Adipocyte (in vitro differentiated cells): ENCODE data around the gene RNF11.
A peak's percentile ranks its signal among the peaks of the same experiment; 100 is the strongest.

Experiments
- DNase-seq: peaks from one replicate; pipeline ENCODE4 v3.0.0-alpha.2; 2015; ENCODE audit warnings: low read depth
- H3K27me3 ChIP-seq: replicated peaks from 2 replicates; pipeline ENCODE4 v1.7.0; 2013; ENCODE audit warnings: mild to moderate bottlenecking, low read length, moderate library complexity; ENCODE audit not compliant: control insufficient read depth, insufficient read depth
- H3K36me3 ChIP-seq: 2 replicates; pipeline ENCODE4 v1.7.0; 2013; ENCODE audit warnings: low read length, mild to moderate bottlenecking, moderate library complexity; ENCODE audit not compliant: control insufficient read depth, insufficient read depth, severe bottlenecking
- H3K4me1 ChIP-seq: 2 replicates; pipeline ENCODE4 v1.7.0; 2013; ENCODE audit warnings: mild to moderate bottlenecking, low read length, moderate library complexity; ENCODE audit not compliant: control insufficient read depth, insufficient read depth
- H3K4me3 ChIP-seq: 2 replicates; pipeline ENCODE4 v1.7.0; 2013; ENCODE audit warnings: mild to moderate bottlenecking, low read length, moderate library complexity
- H3K9ac ChIP-seq: 2 replicates; pipeline ENCODE4 v1.7.0; 2013; ENCODE audit warnings: mild to moderate bottlenecking, low read length, moderate library complexity
- H3K9me3 ChIP-seq: 2 replicates; pipeline ENCODE4 v1.7.0; 2013; ENCODE audit warnings: mild to moderate bottlenecking, low read length, moderate library complexity; ENCODE audit not compliant: control insufficient read depth

RNF11 gene

DNA sequence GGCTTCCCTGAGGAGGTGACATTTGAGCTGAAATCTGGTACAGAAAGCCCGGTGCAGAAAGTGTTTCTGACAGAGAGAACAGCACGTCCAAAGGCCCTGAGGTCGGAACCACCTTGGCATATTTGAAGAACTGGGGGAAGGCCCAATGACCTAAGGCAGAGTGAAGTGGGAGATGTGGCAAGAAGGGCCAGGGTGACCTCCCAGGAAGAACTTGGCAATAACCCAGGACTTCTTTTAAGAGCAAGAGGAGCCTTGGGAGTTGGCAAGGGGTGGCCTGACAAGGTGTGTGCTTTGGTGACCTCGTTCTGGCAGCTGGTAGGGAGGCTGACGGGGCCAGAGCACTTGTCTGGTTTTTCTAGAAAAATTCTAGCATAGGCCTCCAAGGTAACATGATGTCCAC, 70.9 kb downstream of the RNF11 start:
- Histone ChIP-seq H3K4me1 (no peaks in the 10 kb centered on the region), H3K9me3 (no peaks in the 10 kb centered on the region), H3K36me3 (no peaks in the 10 kb centered on the region), H3K4me3 (no peak overlapping the region), H3K9ac (no peak overlapping the region), H3K27me3 (no peaks in the 10 kb centered on the region)
- DNase-seq = no peak

- no peaks in the 10 kb centered on the region for H3K36me3 ChIP-seq
- DNase-seq = no peak
- peaks cover 2% of the 10 kb centered on the region for H3K4me1 ChIP-seq
- H3K9me3 ChIP-seq = no peaks in the 10 kb centered on the region
- H3K4me3 ChIP-seq = no peak overlapping the region
- H3K9ac ChIP-seq = no peak overlapping the region
- no peaks in the 10 kb centered on the region for H3K27me3 ChIP-seq
Observed at GRCh38 chr1:51308636-51309035, 72.6 kb downstream of the RNF11 start.

DNA sequence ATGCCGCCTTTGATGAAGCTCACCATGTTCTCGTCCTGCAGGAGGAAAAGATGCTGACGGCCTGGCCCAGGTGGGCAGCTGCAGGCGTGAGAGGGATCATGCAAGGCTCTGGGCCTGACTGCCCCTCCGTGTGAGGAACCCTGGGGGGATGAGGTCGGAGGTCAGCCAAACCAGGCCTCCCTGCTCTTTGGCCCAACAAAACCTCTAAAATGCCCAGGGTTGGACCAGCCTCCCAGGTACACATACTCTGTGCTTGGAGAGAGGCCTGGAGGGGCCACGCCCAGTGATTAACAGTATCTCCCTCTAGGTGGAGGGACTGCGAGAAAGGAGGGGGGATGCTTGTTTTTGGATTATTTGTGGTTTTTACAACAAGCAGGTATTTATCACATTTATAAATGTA, 73.2 kb downstream of the RNF11 start:
- H3K4me1 ChIP-seq = peaks cover 8% of the 10 kb centered on the region
- H3K36me3 ChIP-seq = no peaks in the 10 kb centered on the region
- H3K27me3 ChIP-seq = no peaks in the 10 kb centered on the region
- H3K9ac ChIP-seq = no peak overlapping the region
- H3K9me3 ChIP-seq = no peaks in the 10 kb centered on the region
- DNase-seq = no peak
- no peak overlapping the region for H3K4me3 ChIP-seq

DNA sequence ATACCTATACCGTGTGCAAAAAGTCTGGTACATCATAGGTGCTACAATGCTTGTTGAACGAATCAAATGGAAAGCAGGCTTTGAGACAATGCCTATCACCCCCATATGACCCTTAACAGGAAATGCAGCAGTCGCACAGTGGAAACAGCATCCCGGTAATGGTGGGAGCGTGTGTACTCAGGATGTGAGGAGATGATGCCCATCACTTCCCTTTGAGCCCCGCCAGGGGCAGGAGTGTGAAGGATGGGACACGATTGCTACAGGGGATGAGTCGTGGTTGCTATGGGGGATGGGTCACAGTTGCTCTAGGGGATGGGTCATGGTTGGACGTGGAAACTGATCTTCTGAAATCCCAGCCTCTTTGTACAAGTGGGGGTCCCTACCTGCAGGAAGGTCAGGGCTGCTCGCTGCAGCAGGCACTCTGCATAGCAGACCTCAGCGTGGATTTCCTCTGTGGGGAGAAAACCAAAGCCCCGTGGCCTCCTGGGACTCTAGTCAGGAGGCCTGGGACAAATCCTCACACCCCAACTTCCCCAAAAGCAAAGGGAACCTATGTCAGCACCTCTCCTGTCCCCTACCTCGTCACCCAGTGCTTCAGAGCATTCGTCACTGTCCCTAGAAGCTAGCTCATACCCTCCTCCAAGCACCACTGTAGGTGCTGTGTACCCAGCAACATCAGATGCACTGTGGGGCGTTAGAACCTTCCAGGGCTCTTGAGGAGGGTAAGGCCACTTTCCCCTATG, 75.0 kb downstream of the RNF11 start:
- DNase-seq = no peak
- H3K27me3 ChIP-seq = no peaks in the 10 kb centered on the region
- H3K9me3 ChIP-seq = no peaks in the 10 kb centered on the region
- no peak overlapping the region for H3K4me3 ChIP-seq
- no peak overlapping the region for H3K9ac ChIP-seq
- no peaks in the 10 kb centered on the region for H3K36me3 ChIP-seq
- H3K4me1 ChIP-seq = peaks cover 15% of the 10 kb centered on the region

DNA sequence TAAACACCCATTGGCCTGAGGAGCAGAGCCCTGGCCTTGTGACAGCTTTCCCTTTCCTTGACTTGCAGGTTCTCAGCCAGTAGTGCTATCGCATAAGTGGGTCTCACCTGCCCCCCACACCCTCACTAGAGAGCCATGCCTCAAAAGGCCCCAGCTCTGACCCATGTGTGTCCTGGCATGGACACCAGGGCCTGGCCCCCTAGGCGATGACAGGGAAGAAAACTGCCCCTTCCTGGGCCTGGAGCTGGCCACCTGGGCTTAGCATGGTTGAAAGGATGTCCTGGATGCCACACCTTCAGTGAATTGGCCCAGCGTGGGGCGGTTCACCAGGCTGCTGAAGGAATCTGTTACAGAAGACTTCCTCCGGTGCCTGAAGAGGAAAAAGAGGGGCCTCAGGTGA, 75.8 kb downstream of the RNF11 start:
- H3K4me1 ChIP-seq = peaks cover 15% of the 10 kb centered on the region
- H3K4me3 ChIP-seq = no peak overlapping the region
- H3K27me3 ChIP-seq = no peaks in the 10 kb centered on the region
- no peak for DNase-seq
- H3K9me3 ChIP-seq = no peaks in the 10 kb centered on the region
- H3K36me3 ChIP-seq = no peaks in the 10 kb centered on the region
- no peak overlapping the region for H3K9ac ChIP-seq

DNA sequence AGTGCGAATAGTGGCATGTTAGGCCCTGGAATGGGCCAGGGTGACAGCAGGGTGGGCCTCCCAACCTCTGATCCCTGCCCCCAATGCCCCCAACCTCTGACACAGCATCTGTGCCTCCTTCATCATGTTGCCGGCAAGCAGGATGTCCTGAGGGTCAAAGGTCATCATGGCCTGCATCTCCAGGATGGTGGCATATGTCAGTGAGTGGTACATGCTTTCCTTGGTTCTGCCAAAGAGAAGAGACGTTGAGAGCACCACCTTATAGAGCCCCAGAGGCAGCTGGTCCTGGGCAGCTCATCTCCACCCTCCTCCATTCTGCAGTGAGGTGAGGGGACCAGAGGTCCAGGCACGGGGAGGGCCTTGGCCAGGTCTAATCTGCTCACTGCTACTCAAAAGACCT, 76.6 kb downstream of the RNF11 start:
- DNase-seq = no peak
- H3K4me1 ChIP-seq = peaks cover 15% of the 10 kb centered on the region
- no peaks in the 10 kb centered on the region for H3K36me3 ChIP-seq
- H3K9me3 ChIP-seq = no peaks in the 10 kb centered on the region
- no peak overlapping the region for H3K9ac ChIP-seq
- no peaks in the 10 kb centered on the region for H3K27me3 ChIP-seq
- no peak overlapping the region for H3K4me3 ChIP-seq

- no peaks in the 10 kb centered on the region for H3K9me3 ChIP-seq
- no peak for DNase-seq
- peaks cover 15% of the 10 kb centered on the region for H3K4me1 ChIP-seq
- peak overlapping the region; percentile 56 for H3K9ac ChIP-seq
- no peaks in the 10 kb centered on the region for H3K27me3 ChIP-seq
- H3K4me3 ChIP-seq = no peak overlapping the region
- no peaks in the 10 kb centered on the region for H3K36me3 ChIP-seq
Observed at GRCh38 chr1:51313268-51313852, 77.3 kb downstream of the RNF11 start.

DNA sequence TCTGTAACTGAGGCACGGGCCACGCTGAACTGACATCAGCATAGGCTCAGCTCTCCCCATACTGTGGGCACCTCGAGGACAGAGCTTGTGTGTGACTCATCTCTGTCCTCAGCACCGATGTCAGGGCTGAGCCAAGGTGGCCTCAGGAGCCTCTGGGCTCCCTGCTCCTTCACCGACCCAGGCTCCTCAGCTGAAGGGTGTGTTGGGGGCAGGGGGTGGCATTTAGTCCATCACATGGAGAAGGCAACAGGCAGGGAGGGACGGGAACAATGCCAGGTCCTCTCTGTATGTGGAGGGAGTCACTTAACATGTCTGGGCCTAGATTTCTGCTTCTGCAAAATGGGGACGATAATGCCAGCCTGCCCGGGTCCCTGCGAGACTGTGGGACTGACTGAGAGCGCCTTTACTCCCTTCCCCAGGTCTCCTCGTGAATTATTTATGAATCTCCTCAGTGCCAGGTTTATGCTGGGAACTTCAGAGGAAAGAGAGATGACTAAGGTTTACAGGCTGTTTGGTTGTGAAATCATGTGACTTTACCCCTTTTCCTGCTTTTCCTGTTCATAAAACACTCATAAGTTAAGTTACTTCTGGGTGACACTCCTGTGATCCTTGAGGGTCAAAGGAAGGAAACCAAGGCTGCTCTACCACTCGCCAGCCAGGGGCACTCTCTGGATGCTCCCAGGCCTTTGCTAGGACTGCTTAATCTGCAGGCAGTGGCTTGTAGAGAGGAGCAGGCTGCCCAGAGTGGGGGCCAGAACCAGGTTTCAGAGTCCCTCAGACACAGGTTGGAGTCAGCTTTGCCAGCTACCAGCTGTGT, 78.1 kb downstream of the RNF11 start:
- DNase-seq = peak; percentile 48

GRCh38 chr1:51314974-51315373, 78.9 kb downstream of the RNF11 start:
- H3K4me1 ChIP-seq = peaks cover 15% of the 10 kb centered on the region
- H3K9me3 ChIP-seq = no peaks in the 10 kb centered on the region
- H3K9ac ChIP-seq = peak overlapping the region; percentile 56
- H3K36me3 ChIP-seq = no peaks in the 10 kb centered on the region
- H3K27me3 ChIP-seq = no peaks in the 10 kb centered on the region
- H3K4me3 ChIP-seq = no peak overlapping the region
- DNase-seq = no peak

More for the DNA sequence above, 78.1 kb downstream of the RNF11 start:
- H3K27me3 ChIP-seq = no peaks in the 10 kb centered on the region
- H3K9ac ChIP-seq = peak overlapping the region; percentile 56
- no peak overlapping the region for H3K4me3 ChIP-seq
- H3K9me3 ChIP-seq = no peaks in the 10 kb centered on the region
- no peaks in the 10 kb centered on the region for H3K36me3 ChIP-seq
- peaks cover 15% of the 10 kb centered on the region for H3K4me1 ChIP-seq

- no peak for DNase-seq
- Histone ChIP-seq H3K4me3 (no peak overlapping the region), H3K4me1 (peaks cover 15% of the 10 kb centered on the region), H3K9me3 (no peaks in the 10 kb centered on the region), H3K9ac (no peak overlapping the region), H3K27me3 (no peaks in the 10 kb centered on the region), H3K36me3 (no peaks in the 10 kb centered on the region)
Observed at GRCh38 chr1:51316113-51316845, 80.2 kb downstream of the RNF11 start.

GRCh38 chr1:51316846-51317120, 80.7 kb downstream of the RNF11 start:
- H3K9ac ChIP-seq = no peak overlapping the region
- H3K4me3 ChIP-seq = no peak overlapping the region
- no peaks in the 10 kb centered on the region for H3K36me3 ChIP-seq
- H3K9me3 ChIP-seq = no peaks in the 10 kb centered on the region
- H3K27me3 ChIP-seq = no peaks in the 10 kb centered on the region
- no peak for DNase-seq
- peaks cover 15% of the 10 kb centered on the region for H3K4me1 ChIP-seq
